Endothelial cell of umbilical vein (primary cell): ENCODE data around the gene DENND4C.
"Not testable (repeated sequence)": the region's sequence is repeated elsewhere in the genome, so short reads cannot be mapped to it uniquely, and the experiment has no call there.

Experiments
- CTCF ChIP-seq, 2 donors: IDR thresholded peaks; 1 replicate in 1 of 2; 2 replicates in 1 of 2; pipeline ENCODE4 v1.5.1; 2011; ENCODE audit warnings: low read length in 2 of 2, mild to moderate bottlenecking in 2 of 2, moderate library complexity in 2 of 2, control low read depth in 1 of 2, inconsistent platforms in 1 of 2, low read depth in 1 of 2; ENCODE audit not compliant: insufficient read depth in 1 of 2; ENCODE audit errors: extremely low read depth in 1 of 2
- EZH2 ChIP-seq: IDR thresholded peaks from 2 replicates; pipeline ENCODE4 v1.6.1; 2012; ENCODE audit warnings: borderline replicate concordance, low read depth, mild to moderate bottlenecking, moderate library complexity, low read length, inconsistent platforms; ENCODE audit not compliant: severe bottlenecking
- JUN ChIP-seq: IDR thresholded peaks from 2 replicates; pipeline ENCODE4 v1.6.1; 2011; ENCODE audit warnings: borderline replicate concordance, low read depth; ENCODE audit not compliant: insufficient read length, insufficient read depth
- MAX ChIP-seq: IDR thresholded peaks from 2 replicates; pipeline ENCODE4 v1.6.1; 2011; ENCODE audit not compliant: insufficient read depth, insufficient read length
- POLR2A ChIP-seq: IDR thresholded peaks from 2 replicates; pipeline ENCODE4 v1.6.1; 2012; ENCODE audit warnings: low read depth, mild to moderate bottlenecking, control low read depth, low read length

- TF ChIP-seq CTCF (IDR thresholded peaks at IDR 0.05; ENCODE audit: extremely low read depth in 1 of 2, insufficient read depth in 1 of 2, low read depth in 1 of 2, low read length in 2 of 2); POLR2A; EZH2; MAX; JUN: not testable (repeated sequence)
Measured at GRCh38 chr9:19265602-19266001, 35.1 kb downstream of the DENND4C start.
